HepG2 (cell line): ENCODE results near the gene TEX22. TPM values are rescaled to one million over a fixed set of nuclear protein-coding genes. Genes with fewer than 3 reads are reported as not detected.

Experiments
- ATAC-seq: fragments of 200-7000 bp; cut with Tn5 transposase; 3 replicates; pipeline ENCODE4 v1.9.1; 2020; ENCODE audit warnings: mild to moderate bottlenecking, moderate library complexity
- BruUV-seq: library from RNA; stranded (reverse); fragments of 400-500 nt; replicated peaks from 2 replicates; lab custom pipeline; 2021; lab: Mats Ljungman, UMichigan
- CTCF ChIA-PET: fragments of 300-600 bp; formaldehyde crosslinking; extraction: SDS; loops from one replicate; lab custom pipeline; 2021; ENCODE audit warnings: low total read pairs, inconsistent platforms, low intra/inter-chr PET ratio; lab: Yijun Ruan, JAX
- POLR2A ChIA-PET: fragments of 350-600 bp; sonication (Branson Sonifier 250); formaldehyde crosslinking; loops from one replicate; lab custom pipeline; 2020; ENCODE audit warnings: antibody characterized with exemption, inconsistent platforms; lab: Yijun Ruan, JAX
- DNase-seq: peaks from one replicate; pipeline ENCODE4 v3.0.0-alpha.2; 2015; ENCODE audit warnings: low spot score
- FAIRE-seq: peaks from 3 replicates; lab custom pipeline; 2011; peaks lifted over from hg19 to GRCh38; lab: Jason Lieb, UNC
- H2AFZ ChIP-seq: one replicate; pipeline ENCODE4 v1.6.1; 2011; ENCODE audit warnings: low read length, inconsistent platforms
- H3K27ac ChIP-seq: fragments of 300-600 bp; 3 replicates; pipeline ENCODE4 v1.8.0; 2011; ENCODE audit warnings: mixed run types, mild to moderate bottlenecking, mixed read lengths, low read length, inconsistent platforms; ENCODE audit not compliant: insufficient read depth; ENCODE audit errors: extremely low read length
- H3K27me3 ChIP-seq, 2 experiments: fragments of 200-600 bp in 1 of 2; 2 replicates in 1 of 2; 3 replicates in 1 of 2; pipeline versions ENCODE4 v1.6.0 to v1.8.0; 2011; ENCODE audit warnings: low read length in 2 of 2, mild to moderate bottlenecking in 2 of 2, moderate library complexity in 2 of 2, inconsistent platforms in 1 of 2; ENCODE audit not compliant: insufficient read depth in 2 of 2, control insufficient read depth in 1 of 2
- H3K36me3 ChIP-seq, 2 experiments: fragments of 200-600 bp in 1 of 2; replicated peaks in 1 of 2; 2 replicates in 1 of 2; 3 replicates in 1 of 2; pipeline versions ENCODE4 v1.5.1 to v1.8.0; 2011; ENCODE audit warnings: low read length in 2 of 2, inconsistent platforms in 1 of 2; ENCODE audit not compliant: insufficient read depth in 2 of 2, control insufficient read depth in 1 of 2
- H3K4me1 ChIP-seq: 2 replicates; pipeline ENCODE4 v1.5.1; 2012; ENCODE audit warnings: low read length, inconsistent platforms; ENCODE audit not compliant: insufficient read depth
- H3K4me2 ChIP-seq: 2 replicates; pipeline ENCODE4 v1.6.0; 2011; ENCODE audit warnings: low read depth, low read length, inconsistent platforms
- H3K4me3 ChIP-seq, 3 experiments: fragments of 200-600 bp in 1 of 3; sonication (generic), shearing (Covaris generic) in 1 of 3; replicated peaks in 1 of 3; 2 replicates each; pipeline ENCODE4 v1.5.1; 2011 to 2016; ENCODE audit warnings: low read length in 3 of 3, inconsistent platforms in 2 of 3, low read depth in 2 of 3, mild to moderate bottlenecking in 2 of 3, control low read depth in 1 of 3, mixed read lengths in 1 of 3; ENCODE audit not compliant: insufficient read depth in 1 of 3
- H3K79me2 ChIP-seq: one replicate; pipeline ENCODE4 v1.6.1; 2011; ENCODE audit warnings: low read length, inconsistent platforms; ENCODE audit not compliant: insufficient read depth
- H3K9ac ChIP-seq: 2 replicates; pipeline ENCODE4 v1.6.0; 2011; ENCODE audit warnings: mild to moderate bottlenecking, low read depth, low read length, inconsistent platforms; ENCODE audit not compliant: insufficient read depth
- H3K9me3 ChIP-seq: 2 replicates; pipeline ENCODE4 v1.5.1; 2012; ENCODE audit warnings: mild to moderate bottlenecking, low read length
- H4K20me1 ChIP-seq: 2 replicates; pipeline ENCODE4 v1.6.0; 2011; ENCODE audit warnings: inconsistent platforms, mild to moderate bottlenecking, low read length, moderate library complexity; ENCODE audit not compliant: insufficient read depth
- ATF7 ChIP-seq, 2 experiments: fragments of 450-650 bp in 1 of 2; sonication (generic) in 1 of 2; formaldehyde crosslinking in 1 of 2; IDR thresholded peaks; 2 replicates each; pipeline versions ENCODE4 v1.4.0 to v1.6.1; 2016 to 2020; ENCODE audit warnings: antibody characterized with exemption in 1 of 2, mild to moderate bottlenecking in 1 of 2, missing genetic modification reagents in 1 of 2
- POLR2G ChIP-seq: fragments of 200-400 bp; formaldehyde crosslinking; IDR thresholded peaks from 2 replicates; pipeline ENCODE4 v1.6.1; 2018; ENCODE audit warnings: mild to moderate bottlenecking, low read depth, low read length, moderate library complexity
- ZNF33A ChIP-seq: sonication (generic); formaldehyde crosslinking; IDR thresholded peaks from 2 replicates; pipeline ENCODE4 v1.5.1; 2020; ENCODE audit warnings: missing genetic modification reagents, mild to moderate bottlenecking, moderate library complexity, borderline replicate concordance
- ZNF782 ChIP-seq: sonication (generic); formaldehyde crosslinking; IDR thresholded peaks from 2 replicates; pipeline ENCODE4 v1.4.0; 2020; ENCODE audit warnings: missing genetic modification reagents, mild to moderate bottlenecking, borderline replicate concordance
- ZNF891 ChIP-seq: sonication (generic); formaldehyde crosslinking; IDR thresholded peaks from 2 replicates; pipeline ENCODE4 v1.5.0; 2020; ENCODE audit warnings: mild to moderate bottlenecking, missing genetic modification reagents
- ZSCAN9 ChIP-seq: IDR thresholded peaks from 2 replicates; pipeline ENCODE4 v1.6.1; 2016; ENCODE audit warnings: borderline replicate concordance
- WGBS: methylation state at CpG from one replicate; pipeline ENCODE4 v1.1.6; 2017; ENCODE audit warnings: low lambda C conversion rate; 5-methylcytosine and 5-hydroxymethylcytosine counted together
- in situ Hi-C: cut with HindIII; loops from 2 replicates; pipeline ENCODE4 v1.10.0; 2017; ENCODE audit warnings: low pct_unique_long_range_greater_than_20kb; ENCODE audit not compliant: extremely low pct_ligation_motif_present
- intact Hi-C: fragments of 100-400 bp; cut with micrococcal nuclease; formaldehyde crosslinking; loops from one replicate; pipeline ENCODE4 v1.10.0; 2022; ENCODE audit not compliant: unreplicated experiment
- polyA plus RNA-seq, 8 experiments: library from polyadenylated mRNA; depleted of rRNA in 3 of 8; stranded (reverse) in 7 of 8; unstranded in 1 of 8; fragments of >200 nt; fragmentation: Illumina TruSeq in 4 of 8; extraction: Trizol in 4 of 8; gene quantifications; 2 replicates each; pipeline versions ENCODE4 v1.2.1 to v1.2.3, GENCODE V29; 2011 to 2016; ENCODE audit warnings: low read depth in 4 of 8, missing spikeins in 1 of 8, mixed read lengths in 1 of 8; ENCODE audit not compliant: insufficient read depth in 1 of 8
- total RNA-seq, 5 experiments: library from RNA; depleted of rRNA; stranded (reverse); fragments of >200 nt; fragmentation: Illumina TruSeq; extraction: Trizol; gene quantifications; 2 replicates each; pipeline ENCODE4 v1.2.3, GENCODE V29; 2016; ENCODE audit warnings: low read depth in 1 of 5
- TF ChIP-seq, protein P1 (sequence below): sonication (generic); formaldehyde crosslinking; IDR thresholded peaks from 2 replicates; pipeline ENCODE4 v1.5.0; 2020; ENCODE audit warnings: mild to moderate bottlenecking, missing genetic modification reagents, borderline replicate concordance
- TF ChIP-seq, protein P2 (sequence below): sonication (generic); formaldehyde crosslinking; IDR thresholded peaks from 2 replicates; pipeline ENCODE4 v1.4.0; 2020; ENCODE audit warnings: mild to moderate bottlenecking, missing genetic modification reagents

Gene TEX22
- total and polyA plus RNA-seq, 2 of the 13 experiments (the other 11 are each of a cell fraction or from before 2014, with no cell fraction given) = 0.07 to 0.27 TPM

DNA sequence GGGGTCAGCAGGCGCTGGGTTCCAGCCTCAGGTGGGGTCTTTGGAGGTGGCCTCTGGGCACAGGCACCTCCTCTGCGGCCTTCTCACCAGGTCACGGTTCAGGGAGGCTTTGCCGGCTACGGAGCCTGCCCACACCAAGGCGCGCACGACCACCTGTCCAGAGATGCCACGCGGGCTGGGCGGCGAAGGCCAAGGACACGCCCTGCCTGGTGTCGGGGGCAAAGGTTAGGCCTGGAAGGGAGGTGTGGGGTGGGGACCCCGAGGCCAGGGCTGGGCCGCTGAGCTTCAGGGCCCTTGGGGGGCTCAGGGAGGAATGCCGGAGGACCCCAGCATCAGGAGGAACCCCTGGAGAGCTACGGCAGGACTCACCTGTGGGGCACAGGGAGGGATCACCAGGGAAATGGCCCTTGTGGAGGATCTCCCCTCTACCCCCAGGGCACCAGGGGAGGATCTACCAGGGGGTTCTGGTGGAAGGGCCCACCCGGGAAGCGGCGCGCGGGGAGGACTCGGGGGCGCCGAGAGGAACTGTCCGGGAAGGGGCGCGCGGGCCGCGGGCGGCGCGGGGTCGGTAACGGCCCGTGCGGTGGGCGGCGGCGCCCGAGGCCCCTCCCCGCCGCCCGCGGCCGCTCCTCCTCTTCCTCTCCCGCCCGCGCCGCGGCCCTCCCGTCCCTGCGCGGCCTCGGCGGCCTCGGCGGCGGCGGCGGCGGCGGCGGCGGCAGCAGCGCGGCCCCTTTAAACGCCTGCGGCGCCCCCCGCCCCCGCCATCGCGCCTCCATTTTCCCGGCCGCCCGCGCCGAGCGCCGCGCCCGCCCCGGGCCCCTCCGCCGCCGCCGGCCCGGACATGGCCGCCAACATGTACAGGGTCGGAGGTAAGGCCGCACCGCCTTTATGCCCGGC, 21.1 kb downstream of the TEX22 start, which contains the start of gene MTA1:
Gene MTA1 (plus strand): TSS at position 633 of the 897 bp plus-strand sequence. CDS start 209 bp downstream, at position 842.
- H3K27me3 ChIP-seq = peaks cover 0 to under 1% of the 10 kb centered on the region in 2 experiments; a peak in 2 of 5 replicates
- H3K4me1 ChIP-seq = peaks cover 47% of the 10 kb centered on the region
- in situ Hi-C loops (loop anchor here (5.0 kb wide), 1 partner anchor 108 kb away; the partner anchor contains the start of gene TMEM121), intact Hi-C loops (no loop called here)
- H3K4me2 ChIP-seq = peak within 1 kb of the TSS; percentile 91
- 0 out of 5 replicates have a peak, but pooled peaks cover 0 to 3% of the 10 kb centered on the region in 2 experiments for H3K36me3 ChIP-seq
- H3K4me3 ChIP-seq = peak within 1 kb of the TSS; percentile 76 to 92 (median 89)
- ChIA-PET POLR2A (interaction anchor here (2.4 kb wide), 1 partner anchor 21 kb away, joined by 10 read pairs; the partner anchor contains the start of gene TEX22), CTCF (no interaction called here)
- WGBS = no CpG with 5 or more reads among the region's 96 CpGs
- H3K79me2 ChIP-seq = peaks cover 39% of the 10 kb centered on the region
- peak within 1 kb of the TSS; percentile 89 for H3K9ac ChIP-seq
- H3K9me3 ChIP-seq = no peaks in the 10 kb centered on the region
- no peak for FAIRE-seq
- peak within 1 kb of the TSS; percentile 84 for H3K27ac ChIP-seq
- ATAC-seq = peak; percentile 55
- no TSS peak for BruUV-seq
- H4K20me1 ChIP-seq = 0 out of 2 replicates have a peak, but pooled peaks cover 2% of the 10 kb centered on the region
- no peak within 1 kb of the TSS for H2AFZ ChIP-seq
- peak; percentile 35 for DNase-seq
- TF ChIP-seq POLR2G (peak; percentile 77), ZSCAN9 (CRISPR knock-in tag) (no peak), ATF7 (IDR thresholded peaks at IDR 0.05) (no peak), ATF7 (CRISPR knock-in tag; IDR thresholded peaks at IDR 0.05) (peak; percentile 58; the same call in 1 of the 2 replicates), ZNF33A (CRISPR knock-in tag) (no peak), ZNF782 (CRISPR knock-in tag) (peak; percentile 81; the same call in 1 of the 2 replicates), ZNF891 (CRISPR knock-in tag) (0 out of 2 replicates have a peak, but pooled peaks have one; percentile 56)
- TF ChIP-seq, protein P1, sequence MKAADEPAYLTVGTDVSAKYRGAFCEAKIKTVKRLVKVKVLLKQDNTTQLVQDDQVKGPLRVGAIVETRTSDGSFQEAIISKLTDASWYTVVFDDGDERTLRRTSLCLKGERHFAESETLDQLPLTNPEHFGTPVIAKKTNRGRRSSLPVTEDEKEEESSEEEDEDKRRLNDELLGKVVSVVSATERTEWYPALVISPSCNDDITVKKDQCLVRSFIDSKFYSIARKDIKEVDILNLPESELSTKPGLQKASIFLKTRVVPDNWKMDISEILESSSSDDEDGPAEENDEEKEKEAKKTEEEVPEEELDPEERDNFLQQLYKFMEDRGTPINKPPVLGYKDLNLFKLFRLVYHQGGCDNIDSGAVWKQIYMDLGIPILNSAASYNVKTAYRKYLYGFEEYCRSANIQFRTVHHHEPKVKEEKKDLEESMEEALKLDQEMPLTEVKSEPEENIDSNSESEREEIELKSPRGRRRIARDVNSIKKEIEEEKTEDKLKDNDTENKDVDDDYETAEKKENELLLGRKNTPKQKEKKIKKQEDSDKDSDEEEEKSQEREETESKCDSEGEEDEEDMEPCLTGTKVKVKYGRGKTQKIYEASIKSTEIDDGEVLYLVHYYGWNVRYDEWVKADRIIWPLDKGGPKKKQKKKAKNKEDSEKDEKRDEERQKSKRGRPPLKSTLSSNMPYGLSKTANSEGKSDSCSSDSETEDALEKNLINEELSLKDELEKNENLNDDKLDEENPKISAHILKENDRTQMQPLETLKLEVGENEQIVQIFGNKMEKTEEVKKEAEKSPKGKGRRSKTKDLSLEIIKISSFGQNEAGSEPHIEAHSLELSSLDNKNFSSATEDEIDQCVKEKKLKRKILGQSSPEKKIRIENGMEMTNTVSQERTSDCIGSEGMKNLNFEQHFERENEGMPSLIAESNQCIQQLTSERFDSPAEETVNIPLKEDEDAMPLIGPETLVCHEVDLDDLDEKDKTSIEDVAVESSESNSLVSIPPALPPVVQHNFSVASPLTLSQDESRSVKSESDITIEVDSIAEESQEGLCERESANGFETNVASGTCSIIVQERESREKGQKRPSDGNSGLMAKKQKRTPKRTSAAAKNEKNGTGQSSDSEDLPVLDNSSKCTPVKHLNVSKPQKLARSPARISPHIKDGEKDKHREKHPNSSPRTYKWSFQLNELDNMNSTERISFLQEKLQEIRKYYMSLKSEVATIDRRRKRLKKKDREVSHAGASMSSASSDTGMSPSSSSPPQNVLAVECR = peak; percentile 78
- TF ChIP-seq, protein P2, sequence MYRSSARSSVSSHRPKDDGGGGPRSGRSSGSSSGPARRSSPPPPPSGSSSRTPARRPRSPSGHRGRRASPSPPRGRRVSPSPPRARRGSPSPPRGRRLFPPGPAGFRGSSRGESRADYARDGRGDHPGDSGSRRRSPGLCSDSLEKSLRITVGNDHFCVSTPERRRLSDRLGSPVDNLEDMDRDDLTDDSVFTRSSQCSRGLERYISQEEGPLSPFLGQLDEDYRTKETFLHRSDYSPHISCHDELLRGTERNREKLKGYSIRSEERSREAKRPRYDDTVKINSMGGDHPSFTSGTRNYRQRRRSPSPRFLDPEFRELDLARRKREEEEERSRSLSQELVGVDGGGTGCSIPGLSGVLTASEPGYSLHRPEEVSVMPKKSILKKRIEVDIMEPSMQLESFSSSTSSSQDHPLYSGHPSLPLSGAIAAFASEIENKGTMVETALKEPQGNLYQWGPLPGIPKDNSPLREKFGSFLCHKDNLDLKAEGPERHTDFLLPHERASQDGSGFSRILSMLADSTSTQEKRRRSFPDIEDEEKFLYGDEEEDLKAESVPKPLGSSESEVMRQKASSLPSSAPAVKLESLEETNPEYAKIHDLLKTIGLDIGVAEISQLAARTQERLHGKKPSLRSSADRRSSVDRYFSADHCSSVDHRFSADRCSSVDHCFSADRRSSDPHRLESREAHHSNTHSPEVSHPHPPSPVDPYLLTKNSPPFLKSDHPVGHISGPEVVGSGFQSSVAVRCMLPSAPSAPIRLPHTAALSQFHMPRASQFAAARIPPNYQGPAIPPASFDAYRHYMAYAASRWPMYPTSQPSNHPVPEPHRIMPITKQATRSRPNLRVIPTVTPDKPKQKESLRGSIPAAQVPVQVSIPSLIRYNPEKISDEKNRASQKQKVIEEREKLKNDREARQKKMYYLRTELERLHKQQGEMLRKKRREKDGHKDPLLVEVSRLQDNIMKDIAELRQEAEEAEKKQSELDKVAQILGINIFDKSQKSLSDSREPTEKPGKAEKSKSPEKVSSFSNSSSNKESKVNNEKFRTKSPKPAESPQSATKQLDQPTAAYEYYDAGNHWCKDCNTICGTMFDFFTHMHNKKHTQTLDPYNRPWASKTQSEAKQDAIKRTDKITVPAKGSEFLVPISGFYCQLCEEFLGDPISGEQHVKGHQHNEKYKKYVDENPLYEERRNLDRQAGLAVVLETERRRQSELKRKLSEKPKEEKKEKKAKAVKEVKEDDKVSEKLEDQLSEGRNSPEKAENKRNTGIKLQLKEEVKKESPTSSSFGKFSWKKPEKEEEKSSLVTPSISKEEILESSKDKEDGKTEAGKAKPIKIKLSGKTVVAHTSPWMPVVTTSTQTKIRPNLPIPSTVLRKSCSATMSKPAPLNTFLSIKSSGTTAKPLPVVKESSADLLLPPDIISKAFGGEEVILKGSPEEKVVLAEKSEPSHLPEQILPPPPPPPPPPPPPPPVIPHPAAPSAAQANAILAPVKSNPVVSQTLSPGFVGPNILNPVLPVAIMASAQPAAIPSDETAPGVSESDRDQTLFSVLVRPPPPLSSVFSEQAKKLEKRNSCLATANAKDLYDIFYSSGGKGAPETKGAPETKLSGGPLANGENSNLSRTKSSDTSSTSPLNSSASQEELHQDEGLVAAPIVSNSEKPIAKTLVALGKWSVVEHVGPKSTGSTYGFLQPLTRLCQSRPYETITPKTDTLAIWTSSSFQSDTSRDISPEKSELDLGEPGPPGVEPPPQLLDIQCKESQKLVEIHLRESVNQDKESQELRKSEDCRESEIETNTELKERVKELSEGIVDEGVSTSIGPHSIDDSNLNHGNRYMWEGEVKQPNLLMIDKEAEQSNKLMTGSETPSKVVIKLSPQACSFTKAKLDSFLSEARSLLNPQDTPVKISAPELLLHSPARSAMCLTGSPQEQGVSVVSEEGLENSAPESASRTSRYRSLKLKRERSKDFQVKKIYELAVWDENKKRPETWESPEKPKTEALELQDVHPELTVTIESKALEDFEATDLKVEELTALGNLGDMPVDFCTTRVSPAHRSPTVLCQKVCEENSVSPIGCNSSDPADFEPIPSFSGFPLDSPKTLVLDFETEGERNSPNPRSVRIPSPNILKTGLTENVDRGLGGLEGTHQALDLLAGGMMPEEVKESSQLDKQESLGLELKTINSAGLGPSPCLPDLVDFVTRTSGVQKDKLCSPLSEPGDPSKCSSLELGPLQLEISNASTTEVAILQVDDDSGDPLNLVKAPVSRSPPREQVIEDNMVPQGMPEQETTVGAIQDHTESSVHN (CRISPR knock-in tag) = no peak
